Measurements from ENCODE around the gene PADI3.

The PADI3 gene

GRCh38 chr1:17282836-17283235 lies 33.9 kb downstream of the PADI3 start:
- TF ChIP-seq TEAD4 (IDR thresholded peaks at IDR 0.05) (no peak), MAX (IDR thresholded peaks at IDR 0.05) (no peak), TAF1 (IDR thresholded peaks at IDR 0.05; ENCODE audit: low read depth) (no peak), EP300 (IDR thresholded peaks at IDR 0.05; ENCODE audit: borderline replicate concordance) (no peak), CEBPB (IDR thresholded peaks at IDR 0.05) (no peak), EGR1 (IDR thresholded peaks at IDR 0.05) (no peak), FOXM1 (IDR thresholded peaks at IDR 0.05; ENCODE audit: borderline replicate concordance, low read depth) (no peak), RAD21 (IDR thresholded peaks at IDR 0.05; ENCODE audit: low read depth) (no peak), CREB1 (IDR thresholded peaks at IDR 0.05; ENCODE audit: low read depth) (no peak), TCF12 (IDR thresholded peaks at IDR 0.05; ENCODE audit: low read depth) (no peak), YY1 (IDR thresholded peaks at IDR 0.05; ENCODE audit: low read depth) (no peak), NFIC (IDR thresholded peaks at IDR 0.05) (no peak), ZBTB7A (IDR thresholded peaks at IDR 0.05; ENCODE audit: low read depth) (no peak)
- TF ChIP-seq, protein P1, sequence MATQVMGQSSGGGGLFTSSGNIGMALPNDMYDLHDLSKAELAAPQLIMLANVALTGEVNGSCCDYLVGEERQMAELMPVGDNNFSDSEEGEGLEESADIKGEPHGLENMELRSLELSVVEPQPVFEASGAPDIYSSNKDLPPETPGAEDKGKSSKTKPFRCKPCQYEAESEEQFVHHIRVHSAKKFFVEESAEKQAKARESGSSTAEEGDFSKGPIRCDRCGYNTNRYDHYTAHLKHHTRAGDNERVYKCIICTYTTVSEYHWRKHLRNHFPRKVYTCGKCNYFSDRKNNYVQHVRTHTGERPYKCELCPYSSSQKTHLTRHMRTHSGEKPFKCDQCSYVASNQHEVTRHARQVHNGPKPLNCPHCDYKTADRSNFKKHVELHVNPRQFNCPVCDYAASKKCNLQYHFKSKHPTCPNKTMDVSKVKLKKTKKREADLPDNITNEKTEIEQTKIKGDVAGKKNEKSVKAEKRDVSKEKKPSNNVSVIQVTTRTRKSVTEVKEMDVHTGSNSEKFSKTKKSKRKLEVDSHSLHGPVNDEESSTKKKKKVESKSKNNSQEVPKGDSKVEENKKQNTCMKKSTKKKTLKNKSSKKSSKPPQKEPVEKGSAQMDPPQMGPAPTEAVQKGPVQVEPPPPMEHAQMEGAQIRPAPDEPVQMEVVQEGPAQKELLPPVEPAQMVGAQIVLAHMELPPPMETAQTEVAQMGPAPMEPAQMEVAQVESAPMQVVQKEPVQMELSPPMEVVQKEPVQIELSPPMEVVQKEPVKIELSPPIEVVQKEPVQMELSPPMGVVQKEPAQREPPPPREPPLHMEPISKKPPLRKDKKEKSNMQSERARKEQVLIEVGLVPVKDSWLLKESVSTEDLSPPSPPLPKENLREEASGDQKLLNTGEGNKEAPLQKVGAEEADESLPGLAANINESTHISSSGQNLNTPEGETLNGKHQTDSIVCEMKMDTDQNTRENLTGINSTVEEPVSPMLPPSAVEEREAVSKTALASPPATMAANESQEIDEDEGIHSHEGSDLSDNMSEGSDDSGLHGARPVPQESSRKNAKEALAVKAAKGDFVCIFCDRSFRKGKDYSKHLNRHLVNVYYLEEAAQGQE (IDR thresholded peaks at IDR 0.05; ENCODE audit: low read depth) = no peak
- TF ChIP-seq, protein P2, sequence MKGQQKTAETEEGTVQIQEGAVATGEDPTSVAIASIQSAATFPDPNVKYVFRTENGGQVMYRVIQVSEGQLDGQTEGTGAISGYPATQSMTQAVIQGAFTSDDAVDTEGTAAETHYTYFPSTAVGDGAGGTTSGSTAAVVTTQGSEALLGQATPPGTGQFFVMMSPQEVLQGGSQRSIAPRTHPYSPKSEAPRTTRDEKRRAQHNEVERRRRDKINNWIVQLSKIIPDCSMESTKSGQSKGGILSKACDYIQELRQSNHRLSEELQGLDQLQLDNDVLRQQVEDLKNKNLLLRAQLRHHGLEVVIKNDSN (IDR thresholded peaks at IDR 0.05) = no peak

GRCh38 chr1:17286646-17287045 lies 37.7 kb downstream of the PADI3 start:
- TF ChIP-seq TEAD4 (IDR thresholded peaks at IDR 0.05) = no peak
- no peak for TF ChIP-seq NFIC (IDR thresholded peaks at IDR 0.05)
- no peak for TF ChIP-seq CREB1 (IDR thresholded peaks at IDR 0.05; ENCODE audit: low read depth)
- TF ChIP-seq, protein P2 (IDR thresholded peaks at IDR 0.05) = no peak
- no peak for TF ChIP-seq TCF12 (IDR thresholded peaks at IDR 0.05; ENCODE audit: low read depth)
- TF ChIP-seq ZBTB7A (IDR thresholded peaks at IDR 0.05; ENCODE audit: low read depth) = no peak
- TF ChIP-seq FOXM1 (IDR thresholded peaks at IDR 0.05; ENCODE audit: borderline replicate concordance, low read depth) = no peak
- no peak for TF ChIP-seq RAD21 (IDR thresholded peaks at IDR 0.05; ENCODE audit: low read depth)
- TF ChIP-seq, protein P1 (IDR thresholded peaks at IDR 0.05; ENCODE audit: low read depth) = no peak
- no peak for TF ChIP-seq MAX (IDR thresholded peaks at IDR 0.05)
- no peak for TF ChIP-seq YY1 (IDR thresholded peaks at IDR 0.05; ENCODE audit: low read depth)
- no peak for TF ChIP-seq TAF1 (IDR thresholded peaks at IDR 0.05; ENCODE audit: low read depth)
- TF ChIP-seq EGR1 (IDR thresholded peaks at IDR 0.05) = no peak
- TF ChIP-seq EP300 (IDR thresholded peaks at IDR 0.05; ENCODE audit: borderline replicate concordance) = no peak
- no peak for TF ChIP-seq CEBPB (IDR thresholded peaks at IDR 0.05)

DNA sequence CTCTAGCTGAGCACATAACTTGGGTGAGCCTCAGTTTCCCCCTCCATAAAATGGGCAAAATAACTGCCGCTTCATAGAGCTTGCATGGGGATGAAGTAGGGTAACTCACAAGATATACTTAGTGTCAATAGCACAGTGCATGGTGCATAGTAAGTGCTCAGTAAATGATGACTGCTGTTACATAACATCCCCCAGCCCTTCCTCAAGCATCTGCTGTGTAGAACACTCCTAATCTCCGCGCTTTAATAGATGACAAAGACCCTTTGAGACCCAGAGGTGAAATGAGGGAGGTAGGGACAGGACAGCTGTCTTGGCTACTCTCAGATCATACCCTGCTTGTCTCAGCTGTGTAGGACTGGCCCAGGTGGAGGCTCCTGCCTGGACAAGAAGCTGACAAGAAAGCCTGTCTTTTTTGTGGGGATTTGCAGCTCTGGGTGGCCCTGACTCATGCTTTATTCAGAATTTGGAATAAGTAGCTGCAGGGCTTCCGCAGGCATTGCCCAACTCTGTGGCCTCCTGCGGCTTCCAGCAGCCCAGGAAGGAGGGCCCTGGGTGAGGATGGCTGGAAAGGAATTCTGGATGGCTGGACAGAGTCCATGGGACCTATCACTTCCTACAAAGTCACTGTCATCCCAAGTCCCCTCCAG lies 38.4 kb downstream of the PADI3 start:
- TF ChIP-seq TAF1 (IDR thresholded peaks at IDR 0.05; ENCODE audit: low read depth) = no peak
- TF ChIP-seq CEBPB (IDR thresholded peaks at IDR 0.05) = peak; percentile 86

DNA sequence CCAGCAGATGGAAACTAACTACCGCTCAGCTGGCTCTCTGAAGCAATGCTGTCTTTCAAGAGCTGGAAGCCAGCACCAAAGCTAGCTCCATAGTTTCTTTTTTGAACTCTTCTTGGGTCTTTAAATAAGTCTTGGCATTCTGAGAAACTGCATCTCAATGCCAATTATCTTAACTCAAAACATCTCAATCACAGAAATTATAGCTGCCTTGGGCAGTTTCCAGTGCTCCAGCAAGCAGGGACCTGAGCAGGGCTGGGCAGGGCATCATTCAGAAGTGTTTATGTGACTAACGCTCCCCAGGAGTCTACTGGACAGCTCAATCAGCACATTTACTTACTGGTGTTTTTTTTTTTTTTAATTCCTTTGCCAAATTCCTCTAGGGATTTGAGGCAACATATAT lies 40.8 kb downstream of the PADI3 start:
- TF ChIP-seq EP300 (IDR thresholded peaks at IDR 0.05; ENCODE audit: borderline replicate concordance) (no peak), CEBPB (IDR thresholded peaks at IDR 0.05) (no peak), NFIC (IDR thresholded peaks at IDR 0.05) (no peak), RAD21 (IDR thresholded peaks at IDR 0.05; ENCODE audit: low read depth) (no peak), ZBTB7A (IDR thresholded peaks at IDR 0.05; ENCODE audit: low read depth) (no peak), FOXM1 (IDR thresholded peaks at IDR 0.05; ENCODE audit: borderline replicate concordance, low read depth) (no peak), YY1 (IDR thresholded peaks at IDR 0.05; ENCODE audit: low read depth) (no peak), MAX (IDR thresholded peaks at IDR 0.05) (no peak), EGR1 (IDR thresholded peaks at IDR 0.05) (no peak), CREB1 (IDR thresholded peaks at IDR 0.05; ENCODE audit: low read depth) (no peak)
- TF ChIP-seq, protein P2 (IDR thresholded peaks at IDR 0.05) = no peak
- TF ChIP-seq, protein P1 (IDR thresholded peaks at IDR 0.05; ENCODE audit: low read depth) = no peak
